Measurements from ENCODE around the gene LRRC40. TPM values are rescaled to one million over a fixed set of nuclear protein-coding genes. Genes with fewer than 3 reads are reported as not detected.

LRRC40 gene
- total and polyA plus RNA-seq, 9 of the 15 experiments (the other 6 are each of a cell fraction or from before 2014, with no cell fraction given), result 16.1 to 36.2 (median 30.9) TPM

DNA sequence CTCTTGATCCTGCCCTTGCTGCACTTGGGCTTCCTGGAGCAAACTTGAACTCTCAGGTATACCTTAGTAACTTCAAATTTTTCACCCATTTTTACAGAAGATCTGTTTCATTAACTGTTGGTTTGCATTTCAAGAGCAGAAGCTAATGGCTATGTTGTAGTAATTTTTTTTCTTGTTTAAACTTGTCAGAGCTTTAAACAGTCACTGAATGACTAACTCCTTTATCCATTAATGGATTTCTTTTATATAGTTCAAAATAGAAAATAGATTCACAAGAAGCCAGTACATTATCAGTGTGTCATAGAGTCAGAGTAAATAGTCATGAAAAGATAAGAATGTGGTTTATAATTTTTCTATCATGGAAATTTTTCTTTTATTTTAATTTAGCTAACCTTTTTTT, 29.4 kb upstream of the LRRC40 start (continued):
- TF ChIP-seq, protein P1, sequence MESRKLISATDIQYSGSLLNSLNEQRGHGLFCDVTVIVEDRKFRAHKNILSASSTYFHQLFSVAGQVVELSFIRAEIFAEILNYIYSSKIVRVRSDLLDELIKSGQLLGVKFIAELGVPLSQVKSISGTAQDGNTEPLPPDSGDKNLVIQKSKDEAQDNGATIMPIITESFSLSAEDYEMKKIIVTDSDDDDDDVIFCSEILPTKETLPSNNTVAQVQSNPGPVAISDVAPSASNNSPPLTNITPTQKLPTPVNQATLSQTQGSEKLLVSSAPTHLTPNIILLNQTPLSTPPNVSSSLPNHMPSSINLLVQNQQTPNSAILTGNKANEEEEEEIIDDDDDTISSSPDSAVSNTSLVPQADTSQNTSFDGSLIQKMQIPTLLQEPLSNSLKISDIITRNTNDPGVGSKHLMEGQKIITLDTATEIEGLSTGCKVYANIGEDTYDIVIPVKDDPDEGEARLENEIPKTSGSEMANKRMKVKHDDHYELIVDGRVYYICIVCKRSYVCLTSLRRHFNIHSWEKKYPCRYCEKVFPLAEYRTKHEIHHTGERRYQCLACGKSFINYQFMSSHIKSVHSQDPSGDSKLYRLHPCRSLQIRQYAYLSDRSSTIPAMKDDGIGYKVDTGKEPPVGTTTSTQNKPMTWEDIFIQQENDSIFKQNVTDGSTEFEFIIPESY (CRISPR knock-in tag; IDR thresholded peaks at IDR 0.05), result no peak
- TF ChIP-seq, protein P2, sequence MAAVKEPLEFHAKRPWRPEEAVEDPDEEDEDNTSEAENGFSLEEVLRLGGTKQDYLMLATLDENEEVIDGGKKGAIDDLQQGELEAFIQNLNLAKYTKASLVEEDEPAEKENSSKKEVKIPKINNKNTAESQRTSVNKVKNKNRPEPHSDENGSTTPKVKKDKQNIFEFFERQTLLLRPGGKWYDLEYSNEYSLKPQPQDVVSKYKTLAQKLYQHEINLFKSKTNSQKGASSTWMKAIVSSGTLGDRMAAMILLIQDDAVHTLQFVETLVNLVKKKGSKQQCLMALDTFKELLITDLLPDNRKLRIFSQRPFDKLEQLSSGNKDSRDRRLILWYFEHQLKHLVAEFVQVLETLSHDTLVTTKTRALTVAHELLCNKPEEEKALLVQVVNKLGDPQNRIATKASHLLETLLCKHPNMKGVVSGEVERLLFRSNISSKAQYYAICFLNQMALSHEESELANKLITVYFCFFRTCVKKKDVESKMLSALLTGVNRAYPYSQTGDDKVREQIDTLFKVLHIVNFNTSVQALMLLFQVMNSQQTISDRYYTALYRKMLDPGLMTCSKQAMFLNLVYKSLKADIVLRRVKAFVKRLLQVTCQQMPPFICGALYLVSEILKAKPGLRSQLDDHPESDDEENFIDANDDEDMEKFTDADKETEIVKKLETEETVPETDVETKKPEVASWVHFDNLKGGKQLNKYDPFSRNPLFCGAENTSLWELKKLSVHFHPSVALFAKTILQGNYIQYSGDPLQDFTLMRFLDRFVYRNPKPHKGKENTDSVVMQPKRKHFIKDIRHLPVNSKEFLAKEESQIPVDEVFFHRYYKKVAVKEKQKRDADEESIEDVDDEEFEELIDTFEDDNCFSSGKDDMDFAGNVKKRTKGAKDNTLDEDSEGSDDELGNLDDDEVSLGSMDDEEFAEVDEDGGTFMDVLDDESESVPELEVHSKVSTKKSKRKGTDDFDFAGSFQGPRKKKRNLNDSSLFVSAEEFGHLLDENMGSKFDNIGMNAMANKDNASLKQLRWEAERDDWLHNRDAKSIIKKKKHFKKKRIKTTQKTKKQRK (IDR thresholded peaks at IDR 0.05; ENCODE audit: borderline replicate concordance, low read depth, low read length), result no peak
- no peak for TF ChIP-seq HOXB6 (CRISPR knock-in tag; IDR thresholded peaks at IDR 0.05; ENCODE audit: borderline replicate concordance)
- no peak for TF ChIP-seq HDAC6 (IDR thresholded peaks at IDR 0.05; ENCODE audit: low read depth, low read length)
- TF ChIP-seq, protein P3, sequence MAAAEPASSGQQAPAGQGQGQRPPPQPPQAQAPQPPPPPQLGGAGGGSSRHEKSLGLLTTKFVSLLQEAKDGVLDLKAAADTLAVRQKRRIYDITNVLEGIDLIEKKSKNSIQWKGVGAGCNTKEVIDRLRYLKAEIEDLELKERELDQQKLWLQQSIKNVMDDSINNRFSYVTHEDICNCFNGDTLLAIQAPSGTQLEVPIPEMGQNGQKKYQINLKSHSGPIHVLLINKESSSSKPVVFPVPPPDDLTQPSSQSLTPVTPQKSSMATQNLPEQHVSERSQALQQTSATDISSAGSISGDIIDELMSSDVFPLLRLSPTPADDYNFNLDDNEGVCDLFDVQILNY (CRISPR knock-in tag; IDR thresholded peaks at IDR 0.05), result no peak
- TF ChIP-seq, protein P4, sequence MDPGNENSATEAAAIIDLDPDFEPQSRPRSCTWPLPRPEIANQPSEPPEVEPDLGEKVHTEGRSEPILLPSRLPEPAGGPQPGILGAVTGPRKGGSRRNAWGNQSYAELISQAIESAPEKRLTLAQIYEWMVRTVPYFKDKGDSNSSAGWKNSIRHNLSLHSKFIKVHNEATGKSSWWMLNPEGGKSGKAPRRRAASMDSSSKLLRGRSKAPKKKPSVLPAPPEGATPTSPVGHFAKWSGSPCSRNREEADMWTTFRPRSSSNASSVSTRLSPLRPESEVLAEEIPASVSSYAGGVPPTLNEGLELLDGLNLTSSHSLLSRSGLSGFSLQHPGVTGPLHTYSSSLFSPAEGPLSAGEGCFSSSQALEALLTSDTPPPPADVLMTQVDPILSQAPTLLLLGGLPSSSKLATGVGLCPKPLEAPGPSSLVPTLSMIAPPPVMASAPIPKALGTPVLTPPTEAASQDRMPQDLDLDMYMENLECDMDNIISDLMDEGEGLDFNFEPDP (CRISPR knock-in tag; IDR thresholded peaks at IDR 0.05), result no peak
- TF ChIP-seq ZNF583 (CRISPR knock-in tag; IDR thresholded peaks at IDR 0.05), result no peak
- TF ChIP-seq ILF3 (IDR thresholded peaks at IDR 0.05; ENCODE audit: borderline replicate concordance), result no peak
- TF ChIP-seq HNRNPK (IDR thresholded peaks at IDR 0.05; ENCODE audit: low read depth, low read length, poor library complexity, severe bottlenecking), result no peak
- no peak for TF ChIP-seq STAG1 (CRISPR knock-in tag; IDR thresholded peaks at IDR 0.05; ENCODE audit: borderline replicate concordance)
- TF ChIP-seq, protein P5, sequence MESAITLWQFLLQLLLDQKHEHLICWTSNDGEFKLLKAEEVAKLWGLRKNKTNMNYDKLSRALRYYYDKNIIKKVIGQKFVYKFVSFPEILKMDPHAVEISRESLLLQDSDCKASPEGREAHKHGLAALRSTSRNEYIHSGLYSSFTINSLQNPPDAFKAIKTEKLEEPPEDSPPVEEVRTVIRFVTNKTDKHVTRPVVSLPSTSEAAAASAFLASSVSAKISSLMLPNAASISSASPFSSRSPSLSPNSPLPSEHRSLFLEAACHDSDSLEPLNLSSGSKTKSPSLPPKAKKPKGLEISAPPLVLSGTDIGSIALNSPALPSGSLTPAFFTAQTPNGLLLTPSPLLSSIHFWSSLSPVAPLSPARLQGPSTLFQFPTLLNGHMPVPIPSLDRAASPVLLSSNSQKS (CRISPR knock-in tag; IDR thresholded peaks at IDR 0.05), result no peak
